B cell (primary cell): Measurements from ENCODE around the gene CTTNBP2NL. TPM values are rescaled to one million over a fixed set of nuclear protein-coding genes. Genes with fewer than 3 reads are reported as not detected.

Source experiments
- ATAC-seq: fragments of 200-7000 bp; cut with Tn5 transposase; one replicate; pipeline ENCODE4 v1.10.0; 2021; ENCODE audit warnings: low read depth, mild to moderate bottlenecking, moderate number of reproducible peaks, moderate library complexity
- CTCF ChIA-PET: fragments of 350-600 bp; sonication (Branson Sonifier 250); formaldehyde crosslinking; loops from one replicate; lab custom pipeline; 2021; ENCODE audit warnings: antibody characterized with exemption, inconsistent platforms; lab: Charles Lee
- POLR2A ChIA-PET: fragments of 350-600 bp; sonication (Branson Sonifier 250); formaldehyde crosslinking; loops from one replicate; lab custom pipeline; 2021; ENCODE audit warnings: antibody characterized with exemption; lab: Charles Lee
- DNase-seq: peaks from one replicate; pipeline ENCODE4 v3.0.0; 2013
- H2AFZ ChIP-seq: 2 replicates; pipeline ENCODE4 v1.6.1; 2012; ENCODE audit warnings: mild to moderate bottlenecking, low read depth, low read length; ENCODE audit not compliant: insufficient read depth, poor library complexity, severe bottlenecking
- H3K27ac ChIP-seq, 2 donors: 1 replicate in 1 of 2; 2 replicates in 1 of 2; pipeline ENCODE4 v1.5.1; 2012 to 2013; ENCODE audit warnings: low read length in 2 of 2, mild to moderate bottlenecking in 2 of 2, moderate library complexity in 1 of 2
- H3K27me3 ChIP-seq, 4 experiments: fragments of 200-600 bp in 1 of 4; sonication (generic) in 1 of 4; replicated peaks in 1 of 4; 1 replicate in 2 of 4; 2 replicates in 2 of 4; pipeline versions ENCODE4 v1.6.1 to v1.7.0; 2013 to 2016; ENCODE audit warnings: low read length in 3 of 4, mild to moderate bottlenecking in 2 of 4, mixed read lengths in 1 of 4, moderate library complexity in 1 of 4; ENCODE audit not compliant: insufficient read depth in 4 of 4, control insufficient read depth in 3 of 4; ENCODE audit errors: control extremely low read depth in 1 of 4
- H3K36me3 ChIP-seq, 2 experiments: replicated peaks in 1 of 2; 1 replicate in 1 of 2; 2 replicates in 1 of 2; pipeline versions ENCODE4 v1.6.1 to v1.7.1; 2013; ENCODE audit warnings: low read length in 1 of 2; ENCODE audit not compliant: insufficient read depth in 2 of 2, control insufficient read depth in 1 of 2; ENCODE audit errors: control extremely low read depth in 1 of 2, extremely low read depth in 1 of 2
- H3K4me1 ChIP-seq, 2 donors: fragments of 200-600 bp in 1 of 2; sonication (generic) in 1 of 2; 1 replicate in 1 of 2; 2 replicates in 1 of 2; pipeline versions ENCODE4 v1.5.1 to v1.6.1; 2013 to 2017; ENCODE audit warnings: low read length in 2 of 2; ENCODE audit not compliant: control insufficient read depth in 2 of 2, insufficient read depth in 2 of 2
- H3K4me2 ChIP-seq: replicated peaks from 2 replicates; pipeline ENCODE3; 2012; ENCODE audit warnings: mild to moderate bottlenecking, low read depth, low read length; ENCODE audit not compliant: poor library complexity, severe bottlenecking
- H3K4me3 ChIP-seq, 5 experiments: fragments of 200-600 bp in 1 of 5; sonication (generic) in 1 of 5; 1 replicate in 3 of 5; 2 replicates in 2 of 5; pipeline versions ENCODE4 v1.5.1 to v1.7.0; 2011 to 2016; ENCODE audit warnings: low read length in 4 of 5, mild to moderate bottlenecking in 4 of 5, low read depth in 2 of 5, control low read depth in 1 of 5, moderate library complexity in 1 of 5; ENCODE audit not compliant: insufficient read depth in 1 of 5; ENCODE audit errors: control extremely low read depth in 1 of 5, extremely low read depth in 1 of 5
- H3K79me2 ChIP-seq: fragments of 200-600 bp; sonication (generic); one replicate; pipeline ENCODE4 v1.6.0; 2016; ENCODE audit warnings: low read length; ENCODE audit not compliant: control insufficient read depth, insufficient read depth
- H3K9ac ChIP-seq: fragments of 200-600 bp; sonication (generic); 2 replicates; pipeline ENCODE4 v1.6.1; 2017; ENCODE audit warnings: mild to moderate bottlenecking, low read length, moderate library complexity
- H3K9me3 ChIP-seq, 3 donors: one replicate each; pipeline versions ENCODE4 v1.6.1 to v1.7.1; 2013; ENCODE audit warnings: low read length in 2 of 3; ENCODE audit not compliant: control insufficient read depth in 2 of 3, insufficient read depth in 1 of 3; ENCODE audit errors: control extremely low read depth in 1 of 3
- H4K20me1 ChIP-seq: 2 replicates; pipeline ENCODE4 v1.6.0; 2012; ENCODE audit warnings: mild to moderate bottlenecking, low read length; ENCODE audit not compliant: insufficient read depth, control insufficient read depth, poor library complexity, severe bottlenecking
- H3K27ac Mint-ChIP-seq: one replicate; pipeline ENCODE4 v1.8.0; 2021; ENCODE audit warnings: mixed read lengths
- H3K27me3 Mint-ChIP-seq: one replicate; pipeline ENCODE4 v1.8.0; 2021; ENCODE audit warnings: mixed read lengths
- H3K4me1 Mint-ChIP-seq: one replicate; pipeline ENCODE4 v1.8.0; 2021; ENCODE audit warnings: mixed read lengths
- H3K4me3 Mint-ChIP-seq: one replicate; pipeline ENCODE4 v1.8.0; 2021; ENCODE audit warnings: mixed read lengths
- H3K9me3 Mint-ChIP-seq: one replicate; pipeline ENCODE4 v1.8.0; 2022; ENCODE audit warnings: mixed read lengths; ENCODE audit not compliant: insufficient read depth
- CTCF ChIP-seq: fragments of 200-600 bp; IDR thresholded peaks from one replicate; pipeline ENCODE4 v1.8.0; 2022; ENCODE audit warnings: antibody characterized with exemption, mild to moderate bottlenecking
- EZH2 ChIP-seq: IDR thresholded peaks from 2 replicates; pipeline ENCODE4 v1.6.1; 2012; ENCODE audit warnings: borderline replicate concordance, low read depth, mild to moderate bottlenecking, moderate library complexity, low read length; ENCODE audit not compliant: insufficient read depth, poor library complexity, severe bottlenecking
- WGBS: methylation state at CpG from one replicate; pipeline ENCODE4 v1.1.5; 2013; ENCODE audit warnings: missing lambda C conversion rate; ENCODE audit not compliant: insufficient coverage; 5-methylcytosine and 5-hydroxymethylcytosine counted together
- intact Hi-C: fragments of 100-400 bp; cut with micrococcal nuclease; formaldehyde crosslinking; loops from one replicate; pipeline ENCODE4 v1.10.0; 2022
- polyA plus RNA-seq: library from polyadenylated mRNA; depleted of rRNA; stranded (reverse); fragments of >200 nt; gene quantifications from 2 replicates; pipeline ENCODE4 v1.2.3, GENCODE V29; 2012
- total RNA-seq, 2 donors: library from RNA; stranded (reverse); fragments of 120-200 nt in 1 of 2; gene quantifications; 1 replicate in 1 of 2; 2 replicates in 1 of 2; pipeline versions ENCODE4 v1.2.3 to v1.2.4, GENCODE V29; 2013 to 2022

The CTTNBP2NL gene
- total and polyA plus RNA-seq, 2 donors (not counting 1 experiment from before 2014, with no cell fraction given) = 0.46 to 28.9 TPM

GRCh38 chr1:112464501-112464900, 68.5 kb downstream of the CTTNBP2NL start:
- no peak for ATAC-seq
- no peak overlapping the region for H2AFZ ChIP-seq
- H3K9me3 Mint-ChIP-seq = no peaks in the 10 kb centered on the region

More at GRCh38 chr1:112464501-112464900, 68.5 kb downstream of the CTTNBP2NL start:
- no peak for TF ChIP-seq EZH2
- no peak for TF ChIP-seq CTCF
- H3K36me3 ChIP-seq = no peaks in the 10 kb centered on the region
- no peaks in the 10 kb centered on the region for H3K79me2 ChIP-seq
- no peak overlapping the region for H3K4me3 ChIP-seq
- H3K9me3 ChIP-seq = peaks cover 0 to 5% (median 0%) of the 10 kb centered on the region in 3 donors
- peaks cover 0 to 14% (median 6%) of the 10 kb centered on the region in 4 experiments for H3K27me3 ChIP-seq
- peaks cover 46% of the 10 kb centered on the region for H3K4me1 Mint-ChIP-seq
- H3K4me2 ChIP-seq = no peak overlapping the region
- H3K27ac Mint-ChIP-seq = no peak overlapping the region
- intact Hi-C loops = loop anchor here (10.0 kb wide), 1 partner anchor 210 kb away; the partner anchor contains the start of gene MOV10
- no peak overlapping the region for H3K9ac ChIP-seq
- DNase-seq = no peak
- ChIA-PET POLR2A (no interaction called here), CTCF (interaction anchor here (1.0 to 3.2 kb wide), 2 partner anchors 74 to 118 kb away, joined by 3 to 17 read pairs; no protein-coding TSS in a partner anchor)
- peaks cover 27 to 40% of the 10 kb centered on the region in 2 donors for H3K4me1 ChIP-seq
- 79% methylated on average over 4 of the region's 4 CpGs for WGBS
- no peaks in the 10 kb centered on the region for H4K20me1 ChIP-seq
- H3K27me3 Mint-ChIP-seq = peaks cover 17% of the 10 kb centered on the region
- no peak overlapping the region for H3K4me3 Mint-ChIP-seq
- H3K27ac ChIP-seq = no peak overlapping the region
